SK-N-SH (cell line): Measurements from ENCODE around the gene CHD6. TPM values are rescaled to one million over a fixed set of nuclear protein-coding genes. Genes with fewer than 3 reads are reported as not detected.

Experiments used
- CTCF ChIA-PET: fragments of 300-600, 350-600 bp; formaldehyde crosslinking; extraction: SDS; loops from one replicate; lab custom pipeline; 2021; lab: Yijun Ruan, JAX
- POLR2A ChIA-PET: fragments of 350-600 bp; sonication (Branson Sonifier 250); formaldehyde crosslinking; extraction: SDS; loops from one replicate; lab custom pipeline; 2020; ENCODE audit warnings: antibody characterized with exemption, inconsistent platforms; lab: Yijun Ruan, JAX
- DNase-seq: peaks from one replicate; pipeline ENCODE4 v3.0.0; 2012
- H2AFZ ChIP-seq: fragments of 200-600 bp; sonication (generic); 2 replicates; pipeline ENCODE4 v1.8.1; 2016; ENCODE audit warnings: antibody characterized with exemption, mild to moderate bottlenecking, low read depth
- H3F3A ChIP-seq: fragments of 200-600 bp; sonication (generic); replicated peaks from 2 replicates; pipeline ENCODE3; 2016; ENCODE audit warnings: antibody characterized with exemption, mild to moderate bottlenecking; ENCODE audit not compliant: insufficient read depth
- H3K27ac ChIP-seq, 2 experiments: fragments of 200-500 bp in 1 of 2; fragments of 200-600 bp in 1 of 2; sonication (Bioruptor generic) in 1 of 2; sonication (generic), shearing (Covaris generic) in 1 of 2; 2 replicates each; pipeline versions ENCODE4 v1.5.1 to v1.6.1; 2014 to 2016; ENCODE audit warnings: low read depth in 2 of 2, inconsistent platforms in 1 of 2, low read length in 1 of 2, mild to moderate bottlenecking in 1 of 2, mixed read lengths in 1 of 2
- H3K27me3 ChIP-seq: fragments of 200-600 bp; sonication (generic), shearing (Covaris generic); 2 replicates; pipeline ENCODE4 v1.6.1; 2016; ENCODE audit warnings: mixed run types; ENCODE audit not compliant: insufficient read depth
- H3K36me3 ChIP-seq, 2 experiments: fragments of 200-500 bp in 1 of 2; fragments of 200-600 bp in 1 of 2; sonication (Bioruptor generic) in 1 of 2; sonication (generic) in 1 of 2; replicated peaks in 1 of 2; 2 replicates each; pipeline versions ENCODE3 to v1.5.1; 2014 to 2016; ENCODE audit warnings: low read length in 1 of 2, mild to moderate bottlenecking in 1 of 2; ENCODE audit not compliant: insufficient read depth in 2 of 2, control insufficient read depth in 1 of 2
- H3K4me1 ChIP-seq, 2 experiments: fragments of 200-500 bp in 1 of 2; fragments of 200-600 bp in 1 of 2; sonication (Bioruptor generic) in 1 of 2; sonication (generic), shearing (Covaris generic) in 1 of 2; 2 replicates each; pipeline versions ENCODE4 v1.5.1 to v1.6.1; 2014 to 2016; ENCODE audit warnings: low read depth in 1 of 2, low read length in 1 of 2, mixed run types in 1 of 2; ENCODE audit not compliant: insufficient read depth in 2 of 2, control insufficient read depth in 1 of 2
- H3K4me2 ChIP-seq: fragments of 200-600 bp; sonication (generic), shearing (Covaris generic); 2 replicates; pipeline ENCODE4 v1.6.1; 2017; ENCODE audit warnings: mixed run types
- H3K4me3 ChIP-seq, 2 experiments: fragments of 200-500 bp in 1 of 2; fragments of 200-600 bp in 1 of 2; sonication (Bioruptor generic) in 1 of 2; sonication (generic), shearing (Covaris generic) in 1 of 2; 2 replicates each; pipeline versions ENCODE4 v1.5.1 to v1.8.1; 2014 to 2016; ENCODE audit warnings: low read depth in 2 of 2, inconsistent platforms in 1 of 2, low read length in 1 of 2, mild to moderate bottlenecking in 1 of 2, mixed read lengths in 1 of 2, moderate library complexity in 1 of 2
- H3K79me2 ChIP-seq: fragments of 200-600 bp; sonication (generic); 2 replicates; pipeline ENCODE4 v1.8.1; 2017; ENCODE audit warnings: mild to moderate bottlenecking; ENCODE audit not compliant: insufficient read depth
- H3K9ac ChIP-seq: fragments of 200-600 bp; sonication (generic); 2 replicates; pipeline ENCODE4 v1.6.1; 2017; ENCODE audit warnings: mixed run types
- H3K9me2 ChIP-seq: fragments of 200-600 bp; sonication (generic); 2 replicates; pipeline ENCODE4 v1.6.1; 2017; ENCODE audit warnings: mixed run types
- H3K9me3 ChIP-seq: fragments of 200-600 bp; sonication (generic); 2 replicates; pipeline ENCODE4 v1.6.1; 2017; ENCODE audit warnings: mixed run types, mild to moderate bottlenecking, moderate library complexity
- H4K20me1 ChIP-seq: fragments of 200-600 bp; sonication (generic); 2 replicates; pipeline ENCODE4 v1.6.1; 2017; ENCODE audit warnings: mild to moderate bottlenecking, mixed run types; ENCODE audit not compliant: insufficient read depth
- FOXM1 ChIP-seq: IDR thresholded peaks from 2 replicates; pipeline ENCODE4 v1.4.0; 2012; ENCODE audit warnings: low read depth, mild to moderate bottlenecking
- IRF3 ChIP-seq: fragments of 150-350 bp; IDR thresholded peaks from 2 replicates; pipeline ENCODE4 v1.6.1; 2016; ENCODE audit warnings: mild to moderate bottlenecking, low read depth, low read length
- MEF2A ChIP-seq: IDR thresholded peaks from 2 replicates; pipeline ENCODE4 v1.4.0; 2012; ENCODE audit warnings: low read depth, borderline replicate concordance
- RFX5 ChIP-seq: IDR thresholded peaks from 2 replicates; pipeline ENCODE4 v1.6.1; 2012; ENCODE audit warnings: mild to moderate bottlenecking, improper control_type of control experiment, low read length
- RXRA ChIP-seq: IDR thresholded peaks from 2 replicates; pipeline ENCODE4 v1.4.0; 2012; ENCODE audit warnings: low read depth, mild to moderate bottlenecking, borderline replicate concordance
- SIN3A ChIP-seq: IDR thresholded peaks from 2 replicates; pipeline ENCODE4 v1.6.1; 2012; ENCODE audit warnings: low read depth, mild to moderate bottlenecking, low read length, moderate library complexity, borderline replicate concordance
- SMC3 ChIP-seq: IDR thresholded peaks from 2 replicates; pipeline ENCODE4 v1.6.1; 2012; ENCODE audit warnings: low read depth, low read length, improper control_type of control experiment
- WGBS: methylation state at CpG from one replicate; pipeline ENCODE4 v1.1.6; 2017; ENCODE audit warnings: low lambda C conversion rate; 5-methylcytosine and 5-hydroxymethylcytosine counted together
- polyA plus RNA-seq, 3 experiments: library from polyadenylated mRNA; depleted of rRNA; stranded (reverse); fragments of >200 nt; gene quantifications; 2 replicates each; pipeline ENCODE4 v1.2.3, GENCODE V29; 2012
- TF ChIP-seq, protein P1 (sequence below): IDR thresholded peaks from 2 replicates; pipeline ENCODE4 v1.4.0; 2012; ENCODE audit warnings: low read depth, borderline replicate concordance
- TF ChIP-seq, protein P2 (sequence below): IDR thresholded peaks from 2 replicates; pipeline ENCODE4 v1.6.1; 2012; ENCODE audit warnings: mild to moderate bottlenecking, low read depth, low read length, moderate library complexity
- TF ChIP-seq, protein P3 (sequence below): fragments of 150-350 bp; IDR thresholded peaks from 2 replicates; pipeline ENCODE4 v1.6.1; 2017; ENCODE audit warnings: antibody characterized with exemption, low read length, low read depth, borderline replicate concordance

Gene CHD6
- polyA plus RNA-seq, 1 of the 3 experiments (the other 2 are of a cell fraction): 7.1 TPM

DNA sequence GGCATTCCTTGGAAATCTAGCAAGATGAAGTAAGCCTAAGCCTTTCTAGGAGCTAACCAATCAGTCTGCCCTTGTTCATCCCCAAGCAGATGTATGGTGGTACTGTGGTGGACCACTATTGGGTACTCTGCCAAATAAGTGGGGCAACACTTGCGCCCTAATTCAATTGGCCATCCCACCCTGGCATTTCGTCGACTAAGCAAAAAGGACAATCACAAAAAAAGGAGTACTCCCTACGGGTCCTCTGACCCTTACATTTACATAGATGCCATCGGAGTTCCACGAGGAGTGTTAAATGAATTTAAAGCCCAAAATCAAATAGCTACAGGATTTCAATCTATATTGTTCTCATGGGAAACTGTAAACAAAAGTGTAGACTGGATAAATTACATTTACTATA is 19.5 kb downstream of the CHD6 start:
- ChIA-PET CTCF (no interaction called here), POLR2A (no interaction called here)
- peaks cover 0 to 15% of the 10 kb centered on the region in 2 experiments for H3K36me3 ChIP-seq
- H3K9me2 ChIP-seq: no peaks in the 10 kb centered on the region
- TF ChIP-seq SMC3: no peak
- H3K4me3 ChIP-seq: no peak overlapping the region
- no peak overlapping the region for H3K27ac ChIP-seq
- peaks cover 35% of the 10 kb centered on the region; the same call in 1 of the 2 replicates for H4K20me1 ChIP-seq
- H3K27me3 ChIP-seq: no peaks in the 10 kb centered on the region
- H3F3A ChIP-seq: no peaks in the 10 kb centered on the region
- peaks cover 11% of the 10 kb centered on the region; the same call in 1 of the 2 replicates for H3K9me3 ChIP-seq
- H2AFZ ChIP-seq: no peak overlapping the region
- WGBS: 97% methylated on average over 6 of the region's 6 CpGs
- peaks cover 100% of the 10 kb centered on the region for H3K79me2 ChIP-seq
- no peak overlapping the region for H3K9ac ChIP-seq
- no peak for DNase-seq
- H3K4me1 ChIP-seq: no peaks in the 10 kb centered on the region
- H3K4me2 ChIP-seq: no peak overlapping the region

DNA sequence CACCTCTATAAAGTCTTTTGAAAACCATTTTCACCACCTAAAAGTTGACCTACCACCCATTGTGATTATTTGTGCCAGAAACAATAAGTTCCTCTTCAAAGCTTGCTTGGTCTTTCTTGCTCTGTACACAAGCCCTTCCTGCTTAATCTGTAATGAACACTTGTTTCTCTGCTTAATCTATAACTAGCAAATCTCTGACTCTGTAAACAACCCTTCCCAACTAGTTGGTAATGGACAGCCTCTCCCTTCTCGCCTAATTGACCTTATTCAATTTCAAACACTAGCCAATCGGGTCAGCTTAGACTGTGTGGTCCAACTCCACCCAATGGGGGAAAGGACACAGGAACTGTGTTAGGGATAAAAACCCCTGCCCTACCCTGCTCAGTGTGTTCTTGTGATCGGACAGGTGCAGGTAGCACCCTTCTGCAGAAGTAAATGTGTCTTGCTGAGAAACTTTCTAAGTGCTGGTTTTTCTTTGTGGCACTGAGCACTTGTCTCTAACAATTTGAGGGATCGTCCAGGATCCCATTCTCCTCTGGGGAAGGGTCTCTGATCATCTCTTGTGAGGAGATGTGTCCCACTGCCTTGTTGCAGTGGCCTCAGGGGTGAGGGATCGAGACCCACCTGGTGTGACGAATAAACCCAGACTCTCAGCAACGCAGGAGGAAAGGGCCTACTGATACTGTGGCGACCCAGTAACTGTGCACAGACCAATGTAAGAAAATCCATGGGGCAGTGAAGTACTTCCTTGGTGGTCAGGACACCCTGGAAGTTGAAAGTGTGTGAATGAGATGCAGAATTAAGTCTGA is 23.5 kb downstream of the CHD6 start:
- H3K9me3 ChIP-seq: peaks cover 5% of the 10 kb centered on the region; the same call in 1 of the 2 replicates
- H3K36me3 ChIP-seq: peaks cover 0 to 9% of the 10 kb centered on the region in 2 experiments
- POLR2A ChIA-PET: no interaction called here
- WGBS: over 99% methylated on average over 8 of the region's 8 CpGs
- no peak for DNase-seq
- H3F3A ChIP-seq: no peaks in the 10 kb centered on the region
- CTCF ChIA-PET: no interaction called here
- no peak overlapping the region for H2AFZ ChIP-seq
- H3K9ac ChIP-seq: no peak overlapping the region
- H4K20me1 ChIP-seq: peaks cover 27% of the 10 kb centered on the region; the same call in 1 of the 2 replicates
- no peaks in the 10 kb centered on the region for H3K9me2 ChIP-seq
- no peak overlapping the region; a peak in 1 of 4 replicates for H3K4me3 ChIP-seq
- peaks cover 95% of the 10 kb centered on the region for H3K79me2 ChIP-seq
- no peak overlapping the region for H3K4me2 ChIP-seq
- H3K27me3 ChIP-seq: no peaks in the 10 kb centered on the region
- no peaks in the 10 kb centered on the region for H3K4me1 ChIP-seq
- TF ChIP-seq, protein P1, sequence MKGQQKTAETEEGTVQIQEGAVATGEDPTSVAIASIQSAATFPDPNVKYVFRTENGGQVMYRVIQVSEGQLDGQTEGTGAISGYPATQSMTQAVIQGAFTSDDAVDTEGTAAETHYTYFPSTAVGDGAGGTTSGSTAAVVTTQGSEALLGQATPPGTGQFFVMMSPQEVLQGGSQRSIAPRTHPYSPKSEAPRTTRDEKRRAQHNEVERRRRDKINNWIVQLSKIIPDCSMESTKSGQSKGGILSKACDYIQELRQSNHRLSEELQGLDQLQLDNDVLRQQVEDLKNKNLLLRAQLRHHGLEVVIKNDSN: no peak
- no peak for TF ChIP-seq IRF3
- no peak for TF ChIP-seq FOXM1
- no peak for TF ChIP-seq MEF2A
- TF ChIP-seq, protein P2, sequence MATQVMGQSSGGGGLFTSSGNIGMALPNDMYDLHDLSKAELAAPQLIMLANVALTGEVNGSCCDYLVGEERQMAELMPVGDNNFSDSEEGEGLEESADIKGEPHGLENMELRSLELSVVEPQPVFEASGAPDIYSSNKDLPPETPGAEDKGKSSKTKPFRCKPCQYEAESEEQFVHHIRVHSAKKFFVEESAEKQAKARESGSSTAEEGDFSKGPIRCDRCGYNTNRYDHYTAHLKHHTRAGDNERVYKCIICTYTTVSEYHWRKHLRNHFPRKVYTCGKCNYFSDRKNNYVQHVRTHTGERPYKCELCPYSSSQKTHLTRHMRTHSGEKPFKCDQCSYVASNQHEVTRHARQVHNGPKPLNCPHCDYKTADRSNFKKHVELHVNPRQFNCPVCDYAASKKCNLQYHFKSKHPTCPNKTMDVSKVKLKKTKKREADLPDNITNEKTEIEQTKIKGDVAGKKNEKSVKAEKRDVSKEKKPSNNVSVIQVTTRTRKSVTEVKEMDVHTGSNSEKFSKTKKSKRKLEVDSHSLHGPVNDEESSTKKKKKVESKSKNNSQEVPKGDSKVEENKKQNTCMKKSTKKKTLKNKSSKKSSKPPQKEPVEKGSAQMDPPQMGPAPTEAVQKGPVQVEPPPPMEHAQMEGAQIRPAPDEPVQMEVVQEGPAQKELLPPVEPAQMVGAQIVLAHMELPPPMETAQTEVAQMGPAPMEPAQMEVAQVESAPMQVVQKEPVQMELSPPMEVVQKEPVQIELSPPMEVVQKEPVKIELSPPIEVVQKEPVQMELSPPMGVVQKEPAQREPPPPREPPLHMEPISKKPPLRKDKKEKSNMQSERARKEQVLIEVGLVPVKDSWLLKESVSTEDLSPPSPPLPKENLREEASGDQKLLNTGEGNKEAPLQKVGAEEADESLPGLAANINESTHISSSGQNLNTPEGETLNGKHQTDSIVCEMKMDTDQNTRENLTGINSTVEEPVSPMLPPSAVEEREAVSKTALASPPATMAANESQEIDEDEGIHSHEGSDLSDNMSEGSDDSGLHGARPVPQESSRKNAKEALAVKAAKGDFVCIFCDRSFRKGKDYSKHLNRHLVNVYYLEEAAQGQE: no peak
- no peak for TF ChIP-seq RFX5
- TF ChIP-seq, protein P3, sequence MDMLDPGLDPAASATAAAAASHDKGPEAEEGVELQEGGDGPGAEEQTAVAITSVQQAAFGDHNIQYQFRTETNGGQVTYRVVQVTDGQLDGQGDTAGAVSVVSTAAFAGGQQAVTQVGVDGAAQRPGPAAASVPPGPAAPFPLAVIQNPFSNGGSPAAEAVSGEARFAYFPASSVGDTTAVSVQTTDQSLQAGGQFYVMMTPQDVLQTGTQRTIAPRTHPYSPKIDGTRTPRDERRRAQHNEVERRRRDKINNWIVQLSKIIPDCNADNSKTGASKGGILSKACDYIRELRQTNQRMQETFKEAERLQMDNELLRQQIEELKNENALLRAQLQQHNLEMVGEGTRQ: no peak
- TF ChIP-seq SIN3A: no peak
- no peak for TF ChIP-seq RXRA
- H3K27ac ChIP-seq: no peak overlapping the region
